ENCODE measurements around the gene UNC5C. TPM values are rescaled to one million over a fixed set of nuclear protein-coding genes. Genes with fewer than 3 reads are reported as not detected.

The UNC5C gene
- total RNA-seq, 1 donor from 2014 or later, result 0.39 TPM

GRCh38 chr4:95304898-95305297, 243.9 kb downstream of the UNC5C start:
- Histone ChIP-seq H3K79me2 (ENCODE audit: low read depth) (no peaks in the 10 kb centered on the region), H3K4me3 (no peak overlapping the region), H2AFZ (replicated peaks) (no peak overlapping the region), H3K27ac (peak overlapping the region; percentile 55), H3K36me3 (no peaks in the 10 kb centered on the region), H3K27me3 (no peaks in the 10 kb centered on the region), H3F3A (ENCODE audit: low read depth) (peaks cover 8% of the 10 kb centered on the region), H4K20me1 (ENCODE audit: low read depth) (no peaks in the 10 kb centered on the region), H3K9ac (no peak overlapping the region), H3K9me3 (ENCODE audit: low read depth) (no peaks in the 10 kb centered on the region), H3K4me1 (peaks cover 15% of the 10 kb centered on the region), H3K4me2 (peak overlapping the region; percentile 25)
- TF ChIP-seq CTCF (IDR thresholded peaks at IDR 0.05), result no peak
- no peak for TF ChIP-seq EZH2 (IDR thresholded peaks at IDR 0.05)
- no peak for TF ChIP-seq EZH2phosphoT487 (IDR thresholded peaks at IDR 0.05)
- Mint-ChIP-seq H3K9me3 (peaks cover 16% of the 10 kb centered on the region), H3K4me1 (peaks cover 20% of the 10 kb centered on the region), H3K4me3 (no peak overlapping the region), H3K27me3 (ENCODE audit: insufficient read depth, low read depth) (peaks cover 2% of the 10 kb centered on the region), H3K27ac (peak overlapping the region; percentile 74), H3K36me3 (peaks cover 21% of the 10 kb centered on the region)
- DNase-seq (ENCODE audit: low spot score), result peak; percentile 64

GRCh38 chr4:95300304-95300703, 248.5 kb downstream of the UNC5C start:
- no peak overlapping the region for H3K27ac Mint-ChIP-seq
- Histone ChIP-seq H3K4me2 (no peak overlapping the region), H3K36me3 (no peaks in the 10 kb centered on the region), H3K9ac (no peak overlapping the region), H3K9me3 (ENCODE audit: low read depth) (no peaks in the 10 kb centered on the region), H3K27me3 (no peaks in the 10 kb centered on the region), H3K27ac (no peak overlapping the region), H3K79me2 (ENCODE audit: low read depth) (no peaks in the 10 kb centered on the region), H3K4me3 (no peak overlapping the region), H3K4me1 (peaks cover 11% of the 10 kb centered on the region), H2AFZ (replicated peaks) (no peak overlapping the region), H3F3A (ENCODE audit: low read depth) (peaks cover 8% of the 10 kb centered on the region), H4K20me1 (ENCODE audit: low read depth) (no peaks in the 10 kb centered on the region)
- no peak for DNase-seq (ENCODE audit: low spot score)
- H3K4me3 Mint-ChIP-seq, result no peak overlapping the region
- peaks cover 2% of the 10 kb centered on the region for H3K27me3 Mint-ChIP-seq (ENCODE audit: insufficient read depth, low read depth)
- no peak for TF ChIP-seq CTCF (IDR thresholded peaks at IDR 0.05)
- TF ChIP-seq EZH2phosphoT487 (IDR thresholded peaks at IDR 0.05), result no peak
- no peak for TF ChIP-seq EZH2 (IDR thresholded peaks at IDR 0.05)
- peaks cover 20% of the 10 kb centered on the region for H3K9me3 Mint-ChIP-seq
- H3K4me1 Mint-ChIP-seq, result peaks cover 12% of the 10 kb centered on the region
- H3K36me3 Mint-ChIP-seq, result peaks cover 46% of the 10 kb centered on the region

GRCh38 chr4:95296052-95296451, 252.7 kb downstream of the UNC5C start:
- no peak overlapping the region for H3K4me3 Mint-ChIP-seq

More at GRCh38 chr4:95296052-95296451, 252.7 kb downstream of the UNC5C start:
- no peak overlapping the region for H3K9ac ChIP-seq
- Mint-ChIP-seq H3K9me3 (peaks cover 14% of the 10 kb centered on the region), H3K27ac (no peak overlapping the region), H3K36me3 (peaks cover 40% of the 10 kb centered on the region), H3K27me3 (ENCODE audit: insufficient read depth, low read depth) (no peaks in the 10 kb centered on the region), H3K4me1 (no peaks in the 10 kb centered on the region)
- H3K4me2 ChIP-seq, result no peak overlapping the region
- TF ChIP-seq CTCF (IDR thresholded peaks at IDR 0.05), result no peak
- no peak for TF ChIP-seq EZH2phosphoT487 (IDR thresholded peaks at IDR 0.05)
- TF ChIP-seq EZH2 (IDR thresholded peaks at IDR 0.05), result no peak
- no peak overlapping the region for H2AFZ ChIP-seq (replicated peaks)
- no peaks in the 10 kb centered on the region for H3K9me3 ChIP-seq (ENCODE audit: low read depth)
- no peak for DNase-seq (ENCODE audit: low spot score)
- H3F3A ChIP-seq (ENCODE audit: low read depth), result no peaks in the 10 kb centered on the region
- H3K4me1 ChIP-seq, result no peaks in the 10 kb centered on the region
- no peak overlapping the region for H3K4me3 ChIP-seq
- no peaks in the 10 kb centered on the region for H3K27me3 ChIP-seq
- H3K36me3 ChIP-seq, result no peaks in the 10 kb centered on the region
- no peaks in the 10 kb centered on the region for H4K20me1 ChIP-seq (ENCODE audit: low read depth)
- no peaks in the 10 kb centered on the region for H3K79me2 ChIP-seq (ENCODE audit: low read depth)
- no peak overlapping the region for H3K27ac ChIP-seq

Data from neural progenitor cell (in vitro differentiated cells).